Astrocyte (in vitro differentiated cells and primary cell): ENCODE measurements around the gene KIAA0513.

ENCODE experiments used
- EZH2 ChIP-seq: IDR thresholded peaks from 2 replicates; pipeline ENCODE4 v1.6.1; 2012; ENCODE audit warnings: mild to moderate bottlenecking, low read length, inconsistent platforms; ENCODE audit not compliant: insufficient read depth
- TF ChIP-seq, protein P1 (sequence below): IDR thresholded peaks from 2 replicates; pipeline ENCODE4 v1.5.1; 2011; ENCODE audit warnings: low read depth, mild to moderate bottlenecking, inconsistent platforms, low read length, moderate library complexity; ENCODE audit not compliant: insufficient read depth

DNA sequence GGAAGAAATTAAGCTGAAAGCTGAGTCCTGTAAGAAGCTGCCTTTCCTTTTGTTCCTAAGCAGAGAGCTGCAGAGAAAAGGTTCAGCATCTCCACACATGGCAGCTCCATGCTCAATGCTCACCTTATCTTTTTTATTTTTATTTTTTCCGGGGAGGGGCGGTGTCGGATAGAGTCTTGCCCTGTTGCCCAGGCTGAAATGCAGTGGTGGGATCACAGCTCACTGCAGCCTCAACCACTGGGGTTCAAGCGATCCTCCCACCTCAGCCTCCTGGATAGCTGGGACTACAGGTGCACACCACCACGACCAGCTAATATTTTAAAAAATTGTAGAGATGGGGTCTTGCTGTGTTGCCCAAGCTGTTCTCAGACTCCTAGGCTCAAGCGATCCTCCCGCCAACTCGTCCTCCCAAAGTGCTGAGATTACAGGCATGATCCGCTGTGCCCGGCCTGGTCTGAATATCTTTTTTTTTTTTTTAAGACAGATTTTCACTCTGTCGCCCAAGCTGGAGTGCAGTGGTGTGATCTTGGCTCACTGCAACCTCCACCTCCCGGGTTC lies 112.9 kb downstream of the KIAA0513 start:
- TF ChIP-seq, protein P1, sequence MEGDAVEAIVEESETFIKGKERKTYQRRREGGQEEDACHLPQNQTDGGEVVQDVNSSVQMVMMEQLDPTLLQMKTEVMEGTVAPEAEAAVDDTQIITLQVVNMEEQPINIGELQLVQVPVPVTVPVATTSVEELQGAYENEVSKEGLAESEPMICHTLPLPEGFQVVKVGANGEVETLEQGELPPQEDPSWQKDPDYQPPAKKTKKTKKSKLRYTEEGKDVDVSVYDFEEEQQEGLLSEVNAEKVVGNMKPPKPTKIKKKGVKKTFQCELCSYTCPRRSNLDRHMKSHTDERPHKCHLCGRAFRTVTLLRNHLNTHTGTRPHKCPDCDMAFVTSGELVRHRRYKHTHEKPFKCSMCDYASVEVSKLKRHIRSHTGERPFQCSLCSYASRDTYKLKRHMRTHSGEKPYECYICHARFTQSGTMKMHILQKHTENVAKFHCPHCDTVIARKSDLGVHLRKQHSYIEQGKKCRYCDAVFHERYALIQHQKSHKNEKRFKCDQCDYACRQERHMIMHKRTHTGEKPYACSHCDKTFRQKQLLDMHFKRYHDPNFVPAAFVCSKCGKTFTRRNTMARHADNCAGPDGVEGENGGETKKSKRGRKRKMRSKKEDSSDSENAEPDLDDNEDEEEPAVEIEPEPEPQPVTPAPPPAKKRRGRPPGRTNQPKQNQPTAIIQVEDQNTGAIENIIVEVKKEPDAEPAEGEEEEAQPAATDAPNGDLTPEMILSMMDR: no peak
- no peak for TF ChIP-seq EZH2
